Subcutaneous abdominal adipose tissue (tissue), 5 donors: ENCODE measurements around the gene FAM3B.

Experiments used
- H3K27ac ChIP-seq: one replicate; pipeline ENCODE4 v1.7.0; 2013; ENCODE audit warnings: low read depth, mild to moderate bottlenecking, inconsistent platforms, low read length, moderate library complexity
- H3K27me3 ChIP-seq, 5 donors: one replicate each; pipeline ENCODE4 v1.7.0; 2013; ENCODE audit warnings: low read length in 5 of 5, inconsistent platforms in 1 of 5; ENCODE audit not compliant: control insufficient read depth in 5 of 5, insufficient read depth in 4 of 5
- H3K36me3 ChIP-seq, 5 donors: one replicate each; pipeline ENCODE4 v1.7.0; 2013; ENCODE audit warnings: low read length in 5 of 5; ENCODE audit not compliant: control insufficient read depth in 5 of 5, insufficient read depth in 5 of 5
- H3K4me1 ChIP-seq, 5 donors: one replicate each; pipeline ENCODE4 v1.7.0; 2013; ENCODE audit warnings: low read length in 5 of 5, mild to moderate bottlenecking in 3 of 5, moderate library complexity in 1 of 5; ENCODE audit not compliant: control insufficient read depth in 5 of 5, insufficient read depth in 5 of 5
- H3K4me3 ChIP-seq, 5 donors: one replicate each; pipeline ENCODE4 v1.7.0; 2013; ENCODE audit warnings: low read length in 5 of 5, low read depth in 1 of 5
- H3K9ac ChIP-seq, 5 donors: one replicate each; pipeline ENCODE4 v1.7.0; 2013; ENCODE audit warnings: low read length in 5 of 5, mild to moderate bottlenecking in 4 of 5, moderate library complexity in 3 of 5
- H3K9me3 ChIP-seq, 5 donors: one replicate each; pipeline ENCODE4 v1.7.0; 2013; ENCODE audit warnings: low read length in 5 of 5; ENCODE audit not compliant: control insufficient read depth in 5 of 5
- donor health status: healthy.
- donor health status: healthy.
- donor health status: healthy.
- donor health status: healthy.
- donor health status: healthy.

Gene FAM3B

DNA sequence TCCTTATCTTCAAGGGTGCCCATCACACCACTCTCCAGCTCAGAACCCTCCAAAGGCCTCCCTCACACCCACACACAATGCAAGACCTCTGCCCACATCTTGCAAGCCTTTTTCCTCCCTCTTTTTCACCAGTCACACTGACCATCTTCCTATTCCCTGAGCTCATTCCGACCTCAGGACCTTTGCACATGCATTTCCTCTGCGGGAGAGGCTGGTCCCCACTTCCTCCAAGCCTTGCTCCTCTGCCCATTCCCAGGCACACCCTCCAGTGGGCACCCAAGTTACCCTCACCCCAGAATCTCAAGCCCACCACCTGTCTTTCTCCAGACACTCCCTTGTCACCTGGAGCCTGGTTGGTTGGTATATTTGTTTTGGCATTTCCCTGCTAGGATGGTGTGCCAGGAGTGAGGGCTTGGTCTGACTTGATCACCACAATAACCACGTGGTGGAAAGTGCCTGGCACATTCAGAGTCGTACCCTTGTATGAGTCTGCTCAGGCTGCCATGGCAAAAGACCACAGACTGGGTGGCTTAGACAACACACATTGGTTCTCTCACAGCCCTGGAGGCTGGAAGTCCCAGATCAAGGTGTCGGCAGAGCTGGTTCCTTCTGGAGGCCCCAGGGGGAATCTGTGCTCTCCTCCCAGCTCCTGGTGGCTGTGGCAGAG, 58.4 kb downstream of the FAM3B start:
- H3K9me3 ChIP-seq: no peaks in the 10 kb centered on the region
- peaks cover 0 to 44% (median 29%) of the 10 kb centered on the region in 5 donors for H3K36me3 ChIP-seq
- H3K4me1 ChIP-seq: peaks cover 0 to 19% (median 12%) of the 10 kb centered on the region in 5 donors
- no peak overlapping the region for H3K27ac ChIP-seq
- H3K4me3 ChIP-seq: no peak overlapping the region
- H3K27me3 ChIP-seq: peaks cover 0 to 2% (median 0%) of the 10 kb centered on the region in 5 donors
- no peak overlapping the region for H3K9ac ChIP-seq

DNA sequence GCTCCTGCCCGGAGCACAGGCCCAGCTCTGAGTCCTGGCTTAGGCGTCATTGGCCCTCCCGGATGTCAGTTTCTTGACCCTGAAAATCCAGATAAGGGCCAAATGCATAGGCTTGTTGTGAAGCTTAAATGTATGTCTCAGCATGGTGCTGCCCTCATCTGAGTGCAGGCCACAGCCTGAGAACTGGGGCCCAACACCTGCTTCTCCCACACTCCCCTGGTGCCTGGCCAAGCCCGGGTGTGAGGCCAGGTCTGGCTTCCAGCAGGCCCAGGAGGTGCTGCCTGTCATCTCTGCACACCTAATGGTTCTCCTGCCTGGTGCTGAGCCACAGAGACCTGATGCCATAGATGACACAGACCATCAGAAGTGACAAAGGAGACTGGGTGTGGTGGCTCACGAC, 59.3 kb downstream of the FAM3B start:
- Histone ChIP-seq H3K36me3 (peaks cover 0 to 53% (median 38%) of the 10 kb centered on the region in 5 donors), H3K4me1 (peaks cover 0 to 10% (median 6%) of the 10 kb centered on the region in 5 donors), H3K9me3 (no peaks in the 10 kb centered on the region), H3K27me3 (peaks cover 0 to 3% (median 0%) of the 10 kb centered on the region in 5 donors), H3K27ac (no peak overlapping the region), H3K4me3 (no peak overlapping the region), H3K9ac (no peak overlapping the region)

- H3K36me3 ChIP-seq: peaks cover 0 to 69% (median 45%) of the 10 kb centered on the region in 5 donors
- H3K27ac ChIP-seq: no peak overlapping the region
- H3K9me3 ChIP-seq: peaks cover 0 to 3% (median 0%) of the 10 kb centered on the region in 5 donors
- no peak overlapping the region for H3K9ac ChIP-seq
- H3K4me1 ChIP-seq: no peaks in the 10 kb centered on the region
- H3K4me3 ChIP-seq: no peak overlapping the region
- peaks cover 0 to 3% (median 0%) of the 10 kb centered on the region in 5 donors for H3K27me3 ChIP-seq
Observed at GRCh38 chr21:41377715-41378114, 61.1 kb downstream of the FAM3B start.

- Histone ChIP-seq H3K27ac (no peak overlapping the region), H3K9ac (no peak overlapping the region), H3K9me3 (peaks cover 0 to 3% (median 0%) of the 10 kb centered on the region in 5 donors), H3K36me3 (peaks cover 0 to 78% (median 50%) of the 10 kb centered on the region in 5 donors), H3K4me3 (no peak overlapping the region), H3K4me1 (no peaks in the 10 kb centered on the region), H3K27me3 (peaks cover 0 to 3% (median 0%) of the 10 kb centered on the region in 5 donors)
Observed at GRCh38 chr21:41378849-41379248, 62.2 kb downstream of the FAM3B start.

DNA sequence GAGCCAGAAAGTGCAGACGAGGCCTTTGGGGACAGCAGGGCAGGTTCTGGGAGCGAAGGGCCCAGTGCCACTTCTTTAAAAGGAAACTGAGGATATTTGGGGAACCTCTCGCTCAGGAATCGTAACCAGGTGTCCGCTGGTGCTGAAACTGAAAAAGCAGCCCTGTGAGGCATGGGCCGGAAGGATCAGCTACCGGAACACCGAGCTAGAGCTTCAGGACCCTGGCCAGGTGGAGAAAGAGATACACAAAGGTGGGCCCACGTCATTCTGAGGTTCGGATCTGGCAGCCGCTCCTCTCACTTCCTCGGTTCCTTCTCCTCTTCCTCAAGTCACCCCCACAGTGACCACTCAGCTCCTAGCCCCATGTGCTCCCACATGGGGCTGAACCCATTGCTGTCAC, 63.3 kb downstream of the FAM3B start:
- no peak overlapping the region for H3K4me3 ChIP-seq
- H3K27me3 ChIP-seq: peaks cover 0 to 3% (median 0%) of the 10 kb centered on the region in 5 donors
- H3K9ac ChIP-seq: no peak overlapping the region
- peaks cover 0 to 75% (median 50%) of the 10 kb centered on the region in 5 donors for H3K36me3 ChIP-seq
- H3K4me1 ChIP-seq: no peaks in the 10 kb centered on the region
- peaks cover 0 to 3% (median 0%) of the 10 kb centered on the region in 5 donors for H3K9me3 ChIP-seq
- no peak overlapping the region for H3K27ac ChIP-seq

- Histone ChIP-seq H3K9me3 (peaks cover 0 to 3% (median 0%) of the 10 kb centered on the region in 5 donors), H3K27ac (no peak overlapping the region), H3K27me3 (peaks cover 0 to 3% (median 0%) of the 10 kb centered on the region in 5 donors), H3K36me3 (peaks cover 0 to 77% (median 50%) of the 10 kb centered on the region in 5 donors), H3K4me1 (peaks cover 0 to 6% (median 6%) of the 10 kb centered on the region in 5 donors), H3K4me3 (no peak overlapping the region), H3K9ac (no peak overlapping the region)
Observed at GRCh38 chr21:41381731-41382130, 65.1 kb downstream of the FAM3B start.

GRCh38 chr21:41387042-41387819, 70.6 kb downstream of the FAM3B start:
- Histone ChIP-seq H3K9me3 (peaks cover 0 to under 1% (median 0%) of the 10 kb centered on the region in 5 donors), H3K36me3 (peaks cover 0 to 61% (median 14%) of the 10 kb centered on the region in 5 donors), H3K27me3 (no peaks in the 10 kb centered on the region), H3K4me3 (peak overlapping the region in 1 of 5 donors; percentile 12), H3K9ac (peak overlapping the region in 1 of 5 donors; percentile 35), H3K27ac (peak overlapping the region; percentile 2), H3K4me1 (peaks cover 9 to 23% (median 16%) of the 10 kb centered on the region in 5 donors)

DNA sequence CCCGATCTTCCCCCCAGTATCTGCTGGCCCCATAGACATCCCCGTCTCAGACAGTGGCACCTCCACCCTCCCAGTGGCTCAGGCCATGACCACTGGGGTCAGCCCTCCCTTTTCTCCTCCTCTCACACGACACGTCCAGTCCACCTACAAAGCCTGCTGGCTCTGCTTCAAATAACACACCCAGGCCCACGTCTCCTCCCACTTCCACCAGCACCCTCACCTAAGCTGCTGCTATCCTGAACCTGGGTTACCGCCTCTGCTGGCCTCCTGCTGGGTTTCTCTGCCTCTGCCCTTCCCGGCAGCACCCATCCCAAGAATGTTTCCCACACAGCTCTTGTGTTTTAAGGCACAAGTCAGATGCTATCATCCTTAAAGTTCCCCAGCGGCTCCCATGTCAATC, 71.2 kb downstream of the FAM3B start:
- H3K4me1 ChIP-seq: peaks cover 9 to 23% (median 16%) of the 10 kb centered on the region in 5 donors
- H3K36me3 ChIP-seq: peaks cover 0 to 55% (median 8%) of the 10 kb centered on the region in 5 donors
- H3K27ac ChIP-seq: no peak overlapping the region

GRCh38 chr21:41388259-41388658, 71.7 kb downstream of the FAM3B start:
- Histone ChIP-seq H3K27ac (no peak overlapping the region), H3K4me3 (no peak overlapping the region), H3K36me3 (peaks cover 0 to 52% (median 6%) of the 10 kb centered on the region in 5 donors)

More for the DNA sequence above, 71.2 kb downstream of the FAM3B start:
- no peaks in the 10 kb centered on the region for H3K9me3 ChIP-seq
- H3K9ac ChIP-seq: no peak overlapping the region
- H3K4me3 ChIP-seq: peak overlapping the region in 1 of 5 donors; percentile 12
- no peaks in the 10 kb centered on the region for H3K27me3 ChIP-seq

More at GRCh38 chr21:41388259-41388658, 71.7 kb downstream of the FAM3B start:
- H3K27me3 ChIP-seq: no peaks in the 10 kb centered on the region
- no peak overlapping the region for H3K9ac ChIP-seq
- no peaks in the 10 kb centered on the region for H3K9me3 ChIP-seq
- H3K4me1 ChIP-seq: peaks cover 9 to 23% (median 16%) of the 10 kb centered on the region in 5 donors
